OCI-LY1 (cell line): ENCODE data around the gene USP53.
"Not testable (repeated sequence)": the region's sequence is repeated elsewhere in the genome, so short reads cannot be mapped to it uniquely, and the experiment has no call there.

ENCODE experiments used
- CTCF ChIP-seq: fragments of 200-600 bp; sonication (generic), shearing (Covaris generic); IDR thresholded peaks from 2 replicates; pipeline ENCODE4 v1.5.1; 2017; ENCODE audit warnings: mild to moderate bottlenecking, antibody characterized with exemption, low read length, moderate library complexity, mixed read lengths
- EZH2 ChIP-seq: fragments of 200-600 bp; sonication (generic), shearing (Covaris generic); IDR thresholded peaks from 2 replicates; pipeline ENCODE4 v1.8.0; 2017; ENCODE audit warnings: borderline replicate concordance, mixed run types, mild to moderate bottlenecking, antibody characterized with exemption, low read length, moderate library complexity, mixed read lengths

DNA sequence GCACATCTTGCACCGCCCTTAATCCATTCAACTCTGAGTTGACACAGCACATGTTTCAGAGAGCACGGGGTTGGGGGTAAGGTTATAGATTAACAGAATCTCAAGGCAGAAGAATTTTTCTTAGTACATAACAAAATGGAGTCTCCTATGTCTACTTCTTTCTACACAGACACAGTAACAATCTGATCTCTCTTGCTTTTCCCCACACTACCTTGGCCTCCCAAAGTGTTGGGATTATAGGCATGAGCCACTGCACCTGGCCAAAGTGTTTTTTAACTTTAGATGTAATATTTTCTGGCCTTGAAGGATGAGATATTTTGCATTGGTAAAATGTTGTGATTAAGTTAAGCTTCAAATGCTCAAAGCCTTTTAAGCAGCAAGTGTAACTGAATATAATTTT, 130.8 kb downstream of the USP53 start:
- not testable (repeated sequence) for TF ChIP-seq EZH2, CTCF
